BE2C (cell line): ENCODE data around the gene GPR32. TPM values are rescaled to one million over a fixed set of nuclear protein-coding genes. Genes with fewer than 3 reads are reported as not detected.
"Not testable (repeated sequence)": the region's sequence is repeated elsewhere in the genome, so short reads cannot be mapped to it uniquely, and the experiment has no call there.

Experiments used
- DNase-seq: peaks from one replicate; pipeline ENCODE4 v3.0.0-alpha.2; 2020
- H3K27me3 ChIP-seq: fragments of 250-450 bp; sonication (Bioruptor Pico); 2 replicates; pipeline ENCODE4 v1.5.1; 2020; ENCODE audit warnings: mild to moderate bottlenecking
- H3K36me3 ChIP-seq: fragments of 250-450 bp; sonication (Bioruptor Pico); 2 replicates; pipeline ENCODE4 v1.5.1; 2020; ENCODE audit warnings: mild to moderate bottlenecking
- H3K4me1 ChIP-seq: fragments of 250-450 bp; sonication (Bioruptor Pico); 2 replicates; pipeline ENCODE4 v1.5.1; 2020
- H3K4me3 ChIP-seq: 2 replicates; pipeline ENCODE4 v1.5.1; 2011; ENCODE audit warnings: low read depth, low read length
- H3K9me3 ChIP-seq: fragments of 250-450 bp; sonication (Bioruptor Pico); 2 replicates; pipeline ENCODE4 v1.5.1; 2020
- CTCF ChIP-seq: IDR thresholded peaks from 2 replicates; pipeline ENCODE4 v1.5.1; 2012; ENCODE audit warnings: mild to moderate bottlenecking, low read depth, low read length
- polyA plus RNA-seq: library from polyadenylated mRNA; unstranded; fragments of >200 nt; gene quantifications from one replicate; pipeline ENCODE4 v1.2.1, GENCODE V29; 2012; ENCODE audit warnings: low read depth, missing spikeins; ENCODE audit not compliant: insufficient read length, insufficient read depth

The GPR32 gene
- polyA plus RNA-seq: not detected

- not testable (repeated sequence) for DNase-seq, H3K9me3 ChIP-seq, H3K4me3 ChIP-seq, H3K27me3 ChIP-seq, H3K36me3 ChIP-seq, H3K4me1 ChIP-seq
Measured at GRCh38 chr19:50770164-50770563, at the start of gene GPR32. Gene GPR32 (plus strand): TSS chr19:50770464. CDS start chr19:50770601, 137 bp downstream.

- peaks cover 16% of the 10 kb centered on the region for H3K27me3 ChIP-seq
- no peak for DNase-seq
- no peak for TF ChIP-seq CTCF
- no peak overlapping the region for H3K4me3 ChIP-seq
- 0 out of 2 replicates have a peak, but pooled peaks cover 3% of the 10 kb centered on the region for H3K4me1 ChIP-seq
- no peaks in the 10 kb centered on the region for H3K9me3 ChIP-seq
- no peaks in the 10 kb centered on the region for H3K36me3 ChIP-seq
Measured at GRCh38 chr19:50720921-50721381, 49.3 kb upstream of the GPR32 start.

- Histone ChIP-seq H3K4me1 (0 out of 2 replicates have a peak, but pooled peaks cover 3% of the 10 kb centered on the region), H3K36me3 (no peaks in the 10 kb centered on the region), H3K9me3 (no peaks in the 10 kb centered on the region), H3K27me3 (peaks cover 16% of the 10 kb centered on the region), H3K4me3 (no peak overlapping the region)
- DNase-seq: no peak
- no peak for TF ChIP-seq CTCF
Measured at GRCh38 chr19:50721441-50722137, 48.7 kb upstream of the GPR32 start.

- Histone ChIP-seq H3K36me3 (no peaks in the 10 kb centered on the region; the same call in 1 of the 2 replicates), H3K4me3 (no peak overlapping the region), H3K27me3 (peaks cover 8% of the 10 kb centered on the region), H3K4me1 (0 out of 2 replicates have a peak, but pooled peaks cover 3% of the 10 kb centered on the region), H3K9me3 (no peaks in the 10 kb centered on the region)
- DNase-seq: no peak
- no peak for TF ChIP-seq CTCF
Measured at GRCh38 chr19:50722201-50723013, 47.9 kb upstream of the GPR32 start.

- no peak for TF ChIP-seq CTCF
- Histone ChIP-seq H3K27me3 (0 out of 2 replicates have a peak, but pooled peaks cover 3% of the 10 kb centered on the region), H3K4me3 (peak within 1 kb of the TSS; percentile 71), H3K36me3 (no peaks in the 10 kb centered on the region; the same call in 1 of the 2 replicates), H3K9me3 (no peaks in the 10 kb centered on the region), H3K4me1 (peaks cover 3% of the 10 kb centered on the region)
- no peak for DNase-seq
Measured at GRCh38 chr19:50723069-50723468, 47.2 kb upstream of the GPR32 start, which contains the start of gene CLEC11A. Gene CLEC11A (plus strand): TSS chr19:50723364. CDS start chr19:50723526, 162 bp downstream.

GRCh38 chr19:50723735-50724521, 46.3 kb upstream of the GPR32 start:
- no peaks in the 10 kb centered on the region; the same call in 1 of the 2 replicates for H3K36me3 ChIP-seq
- H3K4me1 ChIP-seq: peaks cover 3% of the 10 kb centered on the region
- no peak for TF ChIP-seq CTCF
- H3K9me3 ChIP-seq: no peaks in the 10 kb centered on the region
- H3K4me3 ChIP-seq: peak overlapping the region; percentile 71
- H3K27me3 ChIP-seq: no peaks in the 10 kb centered on the region
- DNase-seq: no peak
